SK-N-SH (cell line): ENCODE data around the gene TEX101. TPM values are rescaled to one million over a fixed set of nuclear protein-coding genes. Genes with fewer than 3 reads are reported as not detected.

Experiments
- CTCF ChIA-PET: fragments of 300-600, 350-600 bp; formaldehyde crosslinking; extraction: SDS; loops from one replicate; lab custom pipeline; 2021; lab: Yijun Ruan, JAX
- POLR2A ChIA-PET: fragments of 350-600 bp; sonication (Branson Sonifier 250); formaldehyde crosslinking; extraction: SDS; loops from one replicate; lab custom pipeline; 2020; ENCODE audit warnings: antibody characterized with exemption, inconsistent platforms; lab: Yijun Ruan, JAX
- DNase-seq: peaks from one replicate; pipeline ENCODE4 v3.0.0; 2012
- H2AFZ ChIP-seq: fragments of 200-600 bp; sonication (generic); 2 replicates; pipeline ENCODE4 v1.8.1; 2016; ENCODE audit warnings: antibody characterized with exemption, mild to moderate bottlenecking, low read depth
- H3F3A ChIP-seq: fragments of 200-600 bp; sonication (generic); replicated peaks from 2 replicates; pipeline ENCODE3; 2016; ENCODE audit warnings: antibody characterized with exemption, mild to moderate bottlenecking; ENCODE audit not compliant: insufficient read depth
- H3K27ac ChIP-seq, 2 experiments: fragments of 200-500 bp in 1 of 2; fragments of 200-600 bp in 1 of 2; sonication (Bioruptor generic) in 1 of 2; sonication (generic), shearing (Covaris generic) in 1 of 2; 2 replicates each; pipeline versions ENCODE4 v1.5.1 to v1.6.1; 2014 to 2016; ENCODE audit warnings: low read depth in 2 of 2, inconsistent platforms in 1 of 2, low read length in 1 of 2, mild to moderate bottlenecking in 1 of 2, mixed read lengths in 1 of 2
- H3K27me3 ChIP-seq: fragments of 200-600 bp; sonication (generic), shearing (Covaris generic); 2 replicates; pipeline ENCODE4 v1.6.1; 2016; ENCODE audit warnings: mixed run types; ENCODE audit not compliant: insufficient read depth
- H3K36me3 ChIP-seq, 2 experiments: fragments of 200-500 bp in 1 of 2; fragments of 200-600 bp in 1 of 2; sonication (Bioruptor generic) in 1 of 2; sonication (generic) in 1 of 2; replicated peaks in 1 of 2; 2 replicates each; pipeline versions ENCODE3 to v1.5.1; 2014 to 2016; ENCODE audit warnings: low read length in 1 of 2, mild to moderate bottlenecking in 1 of 2; ENCODE audit not compliant: insufficient read depth in 2 of 2, control insufficient read depth in 1 of 2
- H3K4me1 ChIP-seq, 2 experiments: fragments of 200-500 bp in 1 of 2; fragments of 200-600 bp in 1 of 2; sonication (Bioruptor generic) in 1 of 2; sonication (generic), shearing (Covaris generic) in 1 of 2; 2 replicates each; pipeline versions ENCODE4 v1.5.1 to v1.6.1; 2014 to 2016; ENCODE audit warnings: low read depth in 1 of 2, low read length in 1 of 2, mixed run types in 1 of 2; ENCODE audit not compliant: insufficient read depth in 2 of 2, control insufficient read depth in 1 of 2
- H3K4me2 ChIP-seq: fragments of 200-600 bp; sonication (generic), shearing (Covaris generic); 2 replicates; pipeline ENCODE4 v1.6.1; 2017; ENCODE audit warnings: mixed run types
- H3K4me3 ChIP-seq, 2 experiments: fragments of 200-500 bp in 1 of 2; fragments of 200-600 bp in 1 of 2; sonication (Bioruptor generic) in 1 of 2; sonication (generic), shearing (Covaris generic) in 1 of 2; 2 replicates each; pipeline versions ENCODE4 v1.5.1 to v1.8.1; 2014 to 2016; ENCODE audit warnings: low read depth in 2 of 2, inconsistent platforms in 1 of 2, low read length in 1 of 2, mild to moderate bottlenecking in 1 of 2, mixed read lengths in 1 of 2, moderate library complexity in 1 of 2
- H3K79me2 ChIP-seq: fragments of 200-600 bp; sonication (generic); 2 replicates; pipeline ENCODE4 v1.8.1; 2017; ENCODE audit warnings: mild to moderate bottlenecking; ENCODE audit not compliant: insufficient read depth
- H3K9ac ChIP-seq: fragments of 200-600 bp; sonication (generic); 2 replicates; pipeline ENCODE4 v1.6.1; 2017; ENCODE audit warnings: mixed run types
- H3K9me2 ChIP-seq: fragments of 200-600 bp; sonication (generic); 2 replicates; pipeline ENCODE4 v1.6.1; 2017; ENCODE audit warnings: mixed run types
- H3K9me3 ChIP-seq: fragments of 200-600 bp; sonication (generic); 2 replicates; pipeline ENCODE4 v1.6.1; 2017; ENCODE audit warnings: mixed run types, mild to moderate bottlenecking, moderate library complexity
- H4K20me1 ChIP-seq: fragments of 200-600 bp; sonication (generic); 2 replicates; pipeline ENCODE4 v1.6.1; 2017; ENCODE audit warnings: mild to moderate bottlenecking, mixed run types; ENCODE audit not compliant: insufficient read depth
- CHD2 ChIP-seq: fragments of 150-350 bp; IDR thresholded peaks from 2 replicates; pipeline ENCODE4 v1.6.1; 2018; ENCODE audit warnings: low read length; ENCODE audit not compliant: partially characterized antibody
- ELF1 ChIP-seq: IDR thresholded peaks from 2 replicates; pipeline ENCODE4 v1.4.0; 2012
- FOXJ3 ChIP-seq: sonication (generic); formaldehyde crosslinking; IDR thresholded peaks from 2 replicates; pipeline ENCODE4 v1.5.1; 2020; ENCODE audit warnings: mild to moderate bottlenecking, missing genetic modification reagents
- FOXM1 ChIP-seq: IDR thresholded peaks from 2 replicates; pipeline ENCODE4 v1.4.0; 2012; ENCODE audit warnings: low read depth, mild to moderate bottlenecking
- GATA2 ChIP-seq: sonication (generic); formaldehyde crosslinking; IDR thresholded peaks from 2 replicates; pipeline ENCODE4 v1.5.0; 2020; ENCODE audit warnings: mild to moderate bottlenecking, missing genetic modification reagents
- MXI1 ChIP-seq: IDR thresholded peaks from 2 replicates; pipeline ENCODE4 v1.6.1; 2012; ENCODE audit warnings: mild to moderate bottlenecking, low read depth, low read length, improper control_type of control experiment
- NFIC ChIP-seq: IDR thresholded peaks from 2 replicates; pipeline ENCODE4 v1.4.0; 2012; ENCODE audit warnings: borderline replicate concordance
- NRF1 ChIP-seq: IDR thresholded peaks from 2 replicates; pipeline ENCODE4 v1.6.1; 2012; ENCODE audit warnings: low read depth, mild to moderate bottlenecking, low read length
- POLR2AphosphoS5 ChIP-seq: IDR thresholded peaks from 2 replicates; pipeline ENCODE4 v1.6.1; 2012; ENCODE audit warnings: low read depth, low read length
- RCOR1 ChIP-seq: fragments of 150-350 bp; IDR thresholded peaks from 2 replicates; pipeline ENCODE4 v1.6.1; 2017; ENCODE audit warnings: antibody characterized with exemption, low read length
- RXRA ChIP-seq: IDR thresholded peaks from 2 replicates; pipeline ENCODE4 v1.4.0; 2012; ENCODE audit warnings: low read depth, mild to moderate bottlenecking, borderline replicate concordance
- SIN3A ChIP-seq: IDR thresholded peaks from 2 replicates; pipeline ENCODE4 v1.6.1; 2012; ENCODE audit warnings: low read depth, mild to moderate bottlenecking, low read length, moderate library complexity, borderline replicate concordance
- TAF1 ChIP-seq: IDR thresholded peaks from 2 replicates; pipeline ENCODE4 v1.6.1; 2012; ENCODE audit warnings: low read depth, mild to moderate bottlenecking, low read length, moderate library complexity, borderline replicate concordance
- TEAD4 ChIP-seq: IDR thresholded peaks from 2 replicates; pipeline ENCODE4 v1.4.0; 2012; ENCODE audit warnings: mild to moderate bottlenecking, borderline replicate concordance; ENCODE audit not compliant: insufficient read depth
- WGBS: methylation state at CpG from one replicate; pipeline ENCODE4 v1.1.6; 2017; ENCODE audit warnings: low lambda C conversion rate; 5-methylcytosine and 5-hydroxymethylcytosine counted together
- polyA plus RNA-seq, 3 experiments: library from polyadenylated mRNA; depleted of rRNA; stranded (reverse); fragments of >200 nt; gene quantifications; 2 replicates each; pipeline ENCODE4 v1.2.3, GENCODE V29; 2012
- TF ChIP-seq, protein P1 (sequence below): IDR thresholded peaks from 2 replicates; pipeline ENCODE4 v1.6.1; 2012; ENCODE audit warnings: mild to moderate bottlenecking, low read depth, low read length, moderate library complexity
- TF ChIP-seq, protein P2 (sequence below): IDR thresholded peaks from 2 replicates; pipeline ENCODE4 v1.4.0; 2012; ENCODE audit warnings: low read depth, borderline replicate concordance
- TF ChIP-seq, protein P3 (sequence below): IDR thresholded peaks from 2 replicates; pipeline ENCODE4; 2012
- TF ChIP-seq, protein P4 (sequence below): IDR thresholded peaks from 2 replicates; pipeline ENCODE4 v1.4.0; 2012; ENCODE audit warnings: low read depth, borderline replicate concordance
- TF ChIP-seq, protein P5 (sequence below): IDR thresholded peaks from 2 replicates; pipeline ENCODE4 v1.4.0; 2012; ENCODE audit warnings: low read depth

The TEX101 gene
- polyA plus RNA-seq, 1 of the 3 experiments (the other 2 are of a cell fraction): 0.07 TPM

DNA sequence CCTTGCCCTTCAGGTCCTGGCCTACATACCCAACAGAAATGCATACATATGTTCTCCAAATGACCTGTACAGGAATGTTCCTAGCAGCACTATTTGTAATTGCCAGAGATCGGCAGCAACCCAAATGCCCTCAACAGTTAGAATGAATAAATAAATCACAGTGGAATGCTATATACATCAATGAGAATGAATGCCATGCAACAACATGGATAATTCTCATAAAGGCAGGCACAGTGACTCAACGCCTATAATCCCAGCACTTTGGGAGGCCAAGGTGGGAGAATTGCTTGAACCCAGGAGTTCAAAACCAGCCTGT is 18.6 kb downstream of the TEX101 start:
- CTCF ChIA-PET: interaction anchor here (0.8 to 19.6 kb wide), 16 partner anchors 9 to 160 kb away, joined by 3 to 632 read pairs (median 4); partner anchors contain the start of genes ETHE1, PHLDB3 and ZNF575
- Histone ChIP-seq H3K4me2 (no peak overlapping the region), H3K4me1 (peaks cover 0 to 2% of the 10 kb centered on the region in 2 experiments; a peak in 1 of 4 replicates), H3K27me3 (peaks cover 17% of the 10 kb centered on the region; the same call in 1 of the 2 replicates), H3K4me3 (no peak overlapping the region), H4K20me1 (peaks cover under 1% of the 10 kb centered on the region; the same call in 1 of the 2 replicates), H3F3A (peaks cover 7% of the 10 kb centered on the region), H3K9ac (no peak overlapping the region), H2AFZ (no peak overlapping the region), H3K9me3 (no peaks in the 10 kb centered on the region), H3K36me3 (no peaks in the 10 kb centered on the region), H3K9me2 (no peaks in the 10 kb centered on the region)
- WGBS: 38% methylated on average over 2 of the region's 2 CpGs
- TF ChIP-seq FOXJ3: no peak
- TF ChIP-seq, protein P1, sequence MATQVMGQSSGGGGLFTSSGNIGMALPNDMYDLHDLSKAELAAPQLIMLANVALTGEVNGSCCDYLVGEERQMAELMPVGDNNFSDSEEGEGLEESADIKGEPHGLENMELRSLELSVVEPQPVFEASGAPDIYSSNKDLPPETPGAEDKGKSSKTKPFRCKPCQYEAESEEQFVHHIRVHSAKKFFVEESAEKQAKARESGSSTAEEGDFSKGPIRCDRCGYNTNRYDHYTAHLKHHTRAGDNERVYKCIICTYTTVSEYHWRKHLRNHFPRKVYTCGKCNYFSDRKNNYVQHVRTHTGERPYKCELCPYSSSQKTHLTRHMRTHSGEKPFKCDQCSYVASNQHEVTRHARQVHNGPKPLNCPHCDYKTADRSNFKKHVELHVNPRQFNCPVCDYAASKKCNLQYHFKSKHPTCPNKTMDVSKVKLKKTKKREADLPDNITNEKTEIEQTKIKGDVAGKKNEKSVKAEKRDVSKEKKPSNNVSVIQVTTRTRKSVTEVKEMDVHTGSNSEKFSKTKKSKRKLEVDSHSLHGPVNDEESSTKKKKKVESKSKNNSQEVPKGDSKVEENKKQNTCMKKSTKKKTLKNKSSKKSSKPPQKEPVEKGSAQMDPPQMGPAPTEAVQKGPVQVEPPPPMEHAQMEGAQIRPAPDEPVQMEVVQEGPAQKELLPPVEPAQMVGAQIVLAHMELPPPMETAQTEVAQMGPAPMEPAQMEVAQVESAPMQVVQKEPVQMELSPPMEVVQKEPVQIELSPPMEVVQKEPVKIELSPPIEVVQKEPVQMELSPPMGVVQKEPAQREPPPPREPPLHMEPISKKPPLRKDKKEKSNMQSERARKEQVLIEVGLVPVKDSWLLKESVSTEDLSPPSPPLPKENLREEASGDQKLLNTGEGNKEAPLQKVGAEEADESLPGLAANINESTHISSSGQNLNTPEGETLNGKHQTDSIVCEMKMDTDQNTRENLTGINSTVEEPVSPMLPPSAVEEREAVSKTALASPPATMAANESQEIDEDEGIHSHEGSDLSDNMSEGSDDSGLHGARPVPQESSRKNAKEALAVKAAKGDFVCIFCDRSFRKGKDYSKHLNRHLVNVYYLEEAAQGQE: no peak
- TF ChIP-seq, protein P2, sequence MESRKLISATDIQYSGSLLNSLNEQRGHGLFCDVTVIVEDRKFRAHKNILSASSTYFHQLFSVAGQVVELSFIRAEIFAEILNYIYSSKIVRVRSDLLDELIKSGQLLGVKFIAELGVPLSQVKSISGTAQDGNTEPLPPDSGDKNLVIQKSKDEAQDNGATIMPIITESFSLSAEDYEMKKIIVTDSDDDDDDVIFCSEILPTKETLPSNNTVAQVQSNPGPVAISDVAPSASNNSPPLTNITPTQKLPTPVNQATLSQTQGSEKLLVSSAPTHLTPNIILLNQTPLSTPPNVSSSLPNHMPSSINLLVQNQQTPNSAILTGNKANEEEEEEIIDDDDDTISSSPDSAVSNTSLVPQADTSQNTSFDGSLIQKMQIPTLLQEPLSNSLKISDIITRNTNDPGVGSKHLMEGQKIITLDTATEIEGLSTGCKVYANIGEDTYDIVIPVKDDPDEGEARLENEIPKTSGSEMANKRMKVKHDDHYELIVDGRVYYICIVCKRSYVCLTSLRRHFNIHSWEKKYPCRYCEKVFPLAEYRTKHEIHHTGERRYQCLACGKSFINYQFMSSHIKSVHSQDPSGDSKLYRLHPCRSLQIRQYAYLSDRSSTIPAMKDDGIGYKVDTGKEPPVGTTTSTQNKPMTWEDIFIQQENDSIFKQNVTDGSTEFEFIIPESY: no peak
- no peak for TF ChIP-seq ELF1
- no peak for TF ChIP-seq FOXM1
- no peak for TF ChIP-seq MXI1
- no peak for TF ChIP-seq NFIC
- TF ChIP-seq POLR2AphosphoS5: no peak
- TF ChIP-seq TAF1: no peak
- no peak for TF ChIP-seq RCOR1
- no peak for TF ChIP-seq NRF1
- TF ChIP-seq, protein P3, sequence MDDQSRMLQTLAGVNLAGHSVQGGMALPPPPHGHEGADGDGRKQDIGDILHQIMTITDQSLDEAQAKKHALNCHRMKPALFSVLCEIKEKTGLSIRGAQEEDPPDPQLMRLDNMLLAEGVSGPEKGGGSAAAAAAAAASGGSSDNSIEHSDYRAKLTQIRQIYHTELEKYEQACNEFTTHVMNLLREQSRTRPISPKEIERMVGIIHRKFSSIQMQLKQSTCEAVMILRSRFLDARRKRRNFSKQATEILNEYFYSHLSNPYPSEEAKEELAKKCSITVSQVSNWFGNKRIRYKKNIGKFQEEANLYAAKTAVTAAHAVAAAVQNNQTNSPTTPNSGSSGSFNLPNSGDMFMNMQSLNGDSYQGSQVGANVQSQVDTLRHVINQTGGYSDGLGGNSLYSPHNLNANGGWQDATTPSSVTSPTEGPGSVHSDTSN: no peak
- TF ChIP-seq GATA2: no peak
- no peak for TF ChIP-seq SIN3A
- no peak for TF ChIP-seq TEAD4
- TF ChIP-seq, protein P4, sequence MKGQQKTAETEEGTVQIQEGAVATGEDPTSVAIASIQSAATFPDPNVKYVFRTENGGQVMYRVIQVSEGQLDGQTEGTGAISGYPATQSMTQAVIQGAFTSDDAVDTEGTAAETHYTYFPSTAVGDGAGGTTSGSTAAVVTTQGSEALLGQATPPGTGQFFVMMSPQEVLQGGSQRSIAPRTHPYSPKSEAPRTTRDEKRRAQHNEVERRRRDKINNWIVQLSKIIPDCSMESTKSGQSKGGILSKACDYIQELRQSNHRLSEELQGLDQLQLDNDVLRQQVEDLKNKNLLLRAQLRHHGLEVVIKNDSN: no peak
- no peak for TF ChIP-seq CHD2
- no peak for TF ChIP-seq RXRA
- TF ChIP-seq, protein P5, sequence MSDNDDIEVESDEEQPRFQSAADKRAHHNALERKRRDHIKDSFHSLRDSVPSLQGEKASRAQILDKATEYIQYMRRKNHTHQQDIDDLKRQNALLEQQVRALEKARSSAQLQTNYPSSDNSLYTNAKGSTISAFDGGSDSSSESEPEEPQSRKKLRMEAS: no peak
- TF ChIP-seq, all 33 proteins: peak for 0
- DNase-seq: no peak
- no peak overlapping the region for H3K27ac ChIP-seq
- no peaks in the 10 kb centered on the region for H3K79me2 ChIP-seq
- POLR2A ChIA-PET: interaction anchor here (1.2 kb wide), 1 partner anchor 1131 kb away, joined by 3 read pairs; the partner anchor contains the start of genes PAFAH1B3 and PRR19
